OCI-LY3 (cell line): ENCODE data around the gene PHF10.

Source experiments
- H2AFZ ChIP-seq: fragments of 200-600, 300-600 bp; shearing (Covaris generic); 2 replicates; pipeline ENCODE4 v1.6.0; 2014; ENCODE audit warnings: antibody characterized with exemption, low read depth, low read length
- H3K27ac ChIP-seq: fragments of 200-600, 300-600 bp; sonication (generic); 2 replicates; pipeline ENCODE4 v1.5.1; 2014; ENCODE audit warnings: mild to moderate bottlenecking, low read length, moderate library complexity, mixed read lengths
- H3K27me3 ChIP-seq: fragments of 200-600, 300-600 bp; sonication (generic); 2 replicates; pipeline ENCODE4 v1.6.1; 2014; ENCODE audit warnings: low read depth, low read length, mixed read lengths
- H3K36me3 ChIP-seq: fragments of 200-600, 300-600 bp; sonication (generic); replicated peaks from 2 replicates; pipeline ENCODE3; 2014; ENCODE audit warnings: low read depth, low read length, mixed read lengths
- H3K4me1 ChIP-seq: fragments of 300-600, 200-600 bp; sonication (generic); 2 replicates; pipeline ENCODE4 v1.6.1; 2014; ENCODE audit warnings: low read length, mixed read lengths
- H3K4me2 ChIP-seq: fragments of 200-600, 300-600 bp; sonication (generic); 2 replicates; pipeline ENCODE4 v1.6.1; 2014; ENCODE audit warnings: low read length, mixed read lengths
- H3K4me3 ChIP-seq: fragments of 300-600, 200-600 bp; sonication (generic); 2 replicates; pipeline ENCODE4 v1.5.1; 2014; ENCODE audit warnings: antibody characterized with exemption, mild to moderate bottlenecking, low read length, moderate library complexity
- H3K79me2 ChIP-seq: fragments of 300-600, 200-600 bp; shearing (Covaris generic); 2 replicates; pipeline ENCODE4 v1.6.1; 2014; ENCODE audit warnings: mild to moderate bottlenecking, low read length, mixed read lengths
- H3K9ac ChIP-seq: fragments of 300-600, 200-600 bp; shearing (Covaris generic); 2 replicates; pipeline ENCODE4 v1.6.0; 2014; ENCODE audit warnings: mild to moderate bottlenecking, low read length, moderate library complexity
- H3K9me3 ChIP-seq: fragments of 200-600, 300-600 bp; shearing (Covaris generic); 2 replicates; pipeline ENCODE4 v1.6.1; 2014; ENCODE audit warnings: low read length, mixed read lengths; ENCODE audit not compliant: insufficient read depth
- H4K20me1 ChIP-seq: fragments of 200-600, 300-600 bp; sonication (generic); 2 replicates; pipeline ENCODE4 v1.6.1; 2016; ENCODE audit warnings: low read length, mixed read lengths; ENCODE audit not compliant: insufficient read depth
- EZH2phosphoT487 ChIP-seq: fragments of 200-600 bp; shearing (Covaris generic); IDR thresholded peaks from 2 replicates; pipeline ENCODE4 v1.6.1; 2018; ENCODE audit warnings: antibody characterized with exemption, mixed run types, low read depth
- TF ChIP-seq, protein P1 (sequence below): fragments of 200-600, 300-600 bp; sonication (generic); IDR thresholded peaks from 2 replicates; pipeline ENCODE4 v1.5.1; 2014; ENCODE audit warnings: antibody characterized with exemption, low read length, low read depth

The PHF10 gene

DNA sequence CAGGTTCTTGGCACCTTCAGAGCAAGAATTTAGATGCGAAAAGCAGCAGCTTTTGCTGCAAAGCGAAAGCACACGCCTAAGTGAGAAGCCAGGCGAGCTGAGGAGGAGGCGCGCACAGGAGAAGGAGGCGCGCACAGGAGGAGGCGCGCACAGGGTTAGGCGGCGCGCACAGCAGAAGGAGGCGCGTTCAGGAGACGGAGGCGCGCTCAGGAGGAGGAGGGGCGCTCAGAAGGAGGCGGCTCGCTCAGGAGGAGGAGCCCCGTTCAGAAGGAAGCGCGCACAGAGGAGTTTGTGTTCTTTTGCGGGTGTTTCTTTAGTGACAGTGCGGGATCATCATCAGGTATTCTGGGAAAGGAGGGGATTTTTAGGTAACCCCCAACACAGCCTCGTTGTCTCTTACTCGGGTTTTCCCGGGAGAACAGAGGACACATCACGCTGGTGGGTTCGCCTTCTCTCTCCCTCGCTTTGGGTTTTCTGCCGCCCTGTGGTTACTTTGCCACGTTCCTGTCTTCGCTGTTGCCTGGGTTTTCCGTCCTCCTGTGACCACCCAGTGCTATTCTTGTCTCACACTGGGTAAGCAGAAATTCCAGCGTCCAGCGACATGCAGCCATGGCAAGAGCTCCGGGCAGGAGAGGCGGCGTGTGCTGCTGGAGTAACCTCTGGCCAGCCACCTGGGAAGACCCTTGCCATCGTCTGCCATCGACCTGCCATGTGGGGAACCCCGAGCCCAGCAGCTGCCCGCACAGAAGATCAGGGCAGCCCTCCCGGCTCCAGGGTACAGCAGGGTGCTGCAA is 69.5 kb downstream of the PHF10 start:
- Histone ChIP-seq H4K20me1 (no peaks in the 10 kb centered on the region), H3K9me3 (no peaks in the 10 kb centered on the region), H3K36me3 (no peaks in the 10 kb centered on the region), H3K4me2 (peak overlapping the region; percentile 99), H3K27ac (no peak overlapping the region), H3K4me1 (peaks cover 6% of the 10 kb centered on the region; the same call in 1 of the 2 replicates), H3K4me3 (peak overlapping the region; percentile 81), H3K9ac (peak overlapping the region; percentile 54), H3K79me2 (no peaks in the 10 kb centered on the region), H2AFZ (peak overlapping the region; percentile 83), H3K27me3 (no peaks in the 10 kb centered on the region)
- TF ChIP-seq, protein P1, sequence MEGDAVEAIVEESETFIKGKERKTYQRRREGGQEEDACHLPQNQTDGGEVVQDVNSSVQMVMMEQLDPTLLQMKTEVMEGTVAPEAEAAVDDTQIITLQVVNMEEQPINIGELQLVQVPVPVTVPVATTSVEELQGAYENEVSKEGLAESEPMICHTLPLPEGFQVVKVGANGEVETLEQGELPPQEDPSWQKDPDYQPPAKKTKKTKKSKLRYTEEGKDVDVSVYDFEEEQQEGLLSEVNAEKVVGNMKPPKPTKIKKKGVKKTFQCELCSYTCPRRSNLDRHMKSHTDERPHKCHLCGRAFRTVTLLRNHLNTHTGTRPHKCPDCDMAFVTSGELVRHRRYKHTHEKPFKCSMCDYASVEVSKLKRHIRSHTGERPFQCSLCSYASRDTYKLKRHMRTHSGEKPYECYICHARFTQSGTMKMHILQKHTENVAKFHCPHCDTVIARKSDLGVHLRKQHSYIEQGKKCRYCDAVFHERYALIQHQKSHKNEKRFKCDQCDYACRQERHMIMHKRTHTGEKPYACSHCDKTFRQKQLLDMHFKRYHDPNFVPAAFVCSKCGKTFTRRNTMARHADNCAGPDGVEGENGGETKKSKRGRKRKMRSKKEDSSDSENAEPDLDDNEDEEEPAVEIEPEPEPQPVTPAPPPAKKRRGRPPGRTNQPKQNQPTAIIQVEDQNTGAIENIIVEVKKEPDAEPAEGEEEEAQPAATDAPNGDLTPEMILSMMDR: peak; percentile 50
- no peak for TF ChIP-seq EZH2phosphoT487
